Measurements from ENCODE around the gene NTM.

Gene NTM

DNA sequence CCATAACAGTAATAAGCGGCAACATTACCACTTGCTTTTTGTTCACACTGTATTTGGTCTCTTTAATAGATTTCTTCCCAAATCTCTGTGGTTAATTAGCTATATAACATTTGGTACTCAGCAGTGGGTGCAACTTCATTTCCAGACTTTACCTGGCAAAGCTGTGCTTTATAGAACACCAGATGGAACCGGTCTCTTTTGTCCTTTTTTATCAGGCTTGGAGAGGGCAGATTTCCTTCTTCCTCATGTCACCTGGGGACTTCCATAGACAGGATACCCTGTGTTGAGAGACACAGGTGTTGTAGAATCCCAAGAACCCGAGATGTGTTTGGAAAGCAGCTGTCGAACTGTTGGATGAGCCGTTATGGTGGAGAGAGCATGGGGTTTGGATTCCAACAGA, 393.7 kb downstream of the NTM start:
- no peak overlapping the region for H3K4me3 ChIP-seq (ENCODE audit: low read depth, low read length)
- no peak for DNase-seq (ENCODE audit: low read depth)
- TF ChIP-seq, protein P1, sequence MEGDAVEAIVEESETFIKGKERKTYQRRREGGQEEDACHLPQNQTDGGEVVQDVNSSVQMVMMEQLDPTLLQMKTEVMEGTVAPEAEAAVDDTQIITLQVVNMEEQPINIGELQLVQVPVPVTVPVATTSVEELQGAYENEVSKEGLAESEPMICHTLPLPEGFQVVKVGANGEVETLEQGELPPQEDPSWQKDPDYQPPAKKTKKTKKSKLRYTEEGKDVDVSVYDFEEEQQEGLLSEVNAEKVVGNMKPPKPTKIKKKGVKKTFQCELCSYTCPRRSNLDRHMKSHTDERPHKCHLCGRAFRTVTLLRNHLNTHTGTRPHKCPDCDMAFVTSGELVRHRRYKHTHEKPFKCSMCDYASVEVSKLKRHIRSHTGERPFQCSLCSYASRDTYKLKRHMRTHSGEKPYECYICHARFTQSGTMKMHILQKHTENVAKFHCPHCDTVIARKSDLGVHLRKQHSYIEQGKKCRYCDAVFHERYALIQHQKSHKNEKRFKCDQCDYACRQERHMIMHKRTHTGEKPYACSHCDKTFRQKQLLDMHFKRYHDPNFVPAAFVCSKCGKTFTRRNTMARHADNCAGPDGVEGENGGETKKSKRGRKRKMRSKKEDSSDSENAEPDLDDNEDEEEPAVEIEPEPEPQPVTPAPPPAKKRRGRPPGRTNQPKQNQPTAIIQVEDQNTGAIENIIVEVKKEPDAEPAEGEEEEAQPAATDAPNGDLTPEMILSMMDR (IDR thresholded peaks at IDR 0.05; ENCODE audit: insufficient read depth, low read depth, low read length, missing control alignments) = no peak

DNA sequence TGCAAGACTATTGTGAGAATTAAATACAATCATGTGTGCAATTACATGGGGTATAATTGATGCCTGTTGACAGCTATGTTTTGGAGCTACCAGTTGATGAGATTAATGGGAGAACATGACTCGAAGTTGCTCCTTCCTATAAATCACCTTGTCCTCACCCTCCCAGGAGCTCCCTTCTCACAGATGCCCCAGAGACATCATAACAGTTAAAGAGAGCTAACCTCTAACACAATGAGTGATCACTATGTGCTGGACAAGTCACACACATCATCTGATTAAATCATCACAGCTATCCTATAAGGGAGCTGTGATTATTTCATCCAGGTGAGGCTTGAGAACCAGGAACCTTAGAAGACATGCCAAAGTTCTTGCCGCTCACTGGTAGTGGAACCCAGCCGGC, 394.2 kb downstream of the NTM start:
- TF ChIP-seq, protein P1 (IDR thresholded peaks at IDR 0.05; ENCODE audit: insufficient read depth, low read depth, low read length, missing control alignments) = no peak
- no peak for DNase-seq (ENCODE audit: low read depth)
- H3K4me3 ChIP-seq (ENCODE audit: low read depth, low read length) = no peak overlapping the region

DNA sequence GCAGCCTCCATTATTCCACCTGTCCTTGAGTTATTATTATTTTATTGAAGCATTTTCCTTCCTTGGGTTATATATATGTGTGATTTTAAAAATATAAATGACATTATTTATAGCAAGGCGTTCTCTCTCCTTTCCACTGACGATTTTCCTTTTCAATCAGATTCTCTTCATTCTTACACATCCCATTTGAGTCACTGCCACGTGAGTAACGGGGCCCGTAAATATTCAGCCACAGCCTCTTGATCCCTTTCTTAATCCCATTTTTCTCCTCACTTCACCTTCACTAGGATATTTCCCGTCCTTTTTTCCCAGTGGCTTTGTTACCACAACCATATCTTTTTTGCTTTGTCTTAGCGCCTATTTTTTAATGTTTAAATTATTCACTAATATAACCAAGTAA, 396.2 kb downstream of the NTM start:
- DNase-seq (ENCODE audit: low read depth) = no peak
- H3K4me3 ChIP-seq (ENCODE audit: low read depth, low read length) = no peak overlapping the region
- TF ChIP-seq, protein P1 (IDR thresholded peaks at IDR 0.05; ENCODE audit: insufficient read depth, low read depth, low read length, missing control alignments) = no peak

DNA sequence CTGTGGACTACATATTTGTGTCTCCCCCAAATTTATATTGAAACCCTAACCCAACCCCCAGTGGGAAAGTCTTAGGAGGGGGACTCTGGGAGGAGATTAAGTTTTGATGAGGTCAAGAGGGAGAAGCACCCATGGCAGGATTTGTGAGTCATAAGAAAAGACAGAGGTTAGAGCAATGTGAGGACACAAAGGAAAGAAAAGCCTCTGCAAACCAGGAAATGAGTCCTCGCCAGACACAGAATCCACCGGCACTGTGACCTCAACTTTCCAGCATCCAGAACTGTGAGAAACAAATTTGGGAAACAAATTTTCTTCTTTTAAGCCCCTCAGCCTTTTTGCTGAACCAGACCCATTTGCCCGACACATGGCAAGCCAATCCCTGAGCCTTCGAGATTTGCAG, 397.0 kb downstream of the NTM start:
- DNase-seq (ENCODE audit: low read depth) = no peak
- TF ChIP-seq, protein P1 (IDR thresholded peaks at IDR 0.05; ENCODE audit: insufficient read depth, low read depth, low read length, missing control alignments) = no peak
- no peak overlapping the region for H3K4me3 ChIP-seq (ENCODE audit: low read depth, low read length)

DNA sequence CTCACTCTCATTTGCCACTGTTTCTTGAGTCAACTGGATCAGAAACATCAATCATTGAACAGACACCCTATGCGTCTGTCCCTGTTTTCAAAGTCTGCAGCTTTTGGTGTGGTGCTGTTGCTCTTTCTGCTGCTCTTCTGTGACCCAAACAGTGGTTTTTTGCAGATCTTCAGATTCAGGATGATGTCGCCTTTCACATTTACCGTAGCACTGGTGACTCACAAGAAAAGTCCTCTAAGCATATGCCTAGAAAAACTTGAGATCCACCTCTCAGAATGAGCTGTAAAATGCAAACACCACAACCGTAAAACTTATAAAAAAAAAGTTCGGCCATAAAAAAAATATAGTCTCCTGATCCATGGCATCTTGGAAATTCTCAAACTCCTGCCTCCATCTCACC, 400.4 kb downstream of the NTM start:
- H3K4me3 ChIP-seq (ENCODE audit: low read depth, low read length) = no peak overlapping the region
- DNase-seq (ENCODE audit: low read depth) = no peak
- TF ChIP-seq, protein P1 (IDR thresholded peaks at IDR 0.05; ENCODE audit: insufficient read depth, low read depth, low read length, missing control alignments) = no peak

DNA sequence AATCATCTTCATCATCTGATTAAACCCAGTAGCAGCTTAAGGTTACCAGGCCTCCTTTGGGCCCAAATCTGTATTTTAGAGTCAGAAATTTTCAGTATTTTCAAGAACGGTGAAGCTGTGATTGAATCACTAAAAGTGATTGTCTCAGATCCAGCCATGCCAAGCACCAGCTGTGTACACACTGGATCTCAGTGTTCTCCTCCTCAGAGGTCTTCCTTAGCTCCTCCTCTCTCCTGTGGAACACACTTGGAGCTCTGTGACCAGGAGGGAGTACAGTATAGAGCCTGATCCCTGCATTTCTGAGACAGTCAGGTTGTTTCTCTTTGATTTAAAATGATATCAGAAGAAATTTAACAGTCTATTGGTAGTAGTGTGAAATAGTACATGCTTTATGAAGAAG, 401.1 kb downstream of the NTM start:
- TF ChIP-seq, protein P1 (IDR thresholded peaks at IDR 0.05; ENCODE audit: insufficient read depth, low read depth, low read length, missing control alignments) = no peak
- DNase-seq (ENCODE audit: low read depth) = no peak
- no peak overlapping the region for H3K4me3 ChIP-seq (ENCODE audit: low read depth, low read length)

DNA sequence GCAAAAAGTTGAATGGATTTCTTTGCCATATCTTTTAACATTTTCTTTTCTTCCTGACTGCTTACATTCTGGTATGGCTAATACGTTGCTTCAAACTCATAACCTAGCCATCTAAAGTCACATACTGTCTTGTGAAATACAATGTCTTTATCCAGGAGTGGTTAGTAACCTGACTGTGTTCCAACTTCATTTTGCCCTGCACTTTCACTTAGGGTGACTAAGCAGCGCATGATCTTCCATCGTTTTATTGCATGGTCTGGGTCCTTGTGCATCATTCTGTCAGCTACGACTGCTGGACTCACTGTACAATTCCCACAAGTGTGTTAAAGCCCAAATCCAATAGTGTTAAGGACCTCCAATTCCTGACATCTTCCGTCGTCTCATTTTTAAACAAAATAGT, 403.2 kb downstream of the NTM start:
- TF ChIP-seq, protein P1 (IDR thresholded peaks at IDR 0.05; ENCODE audit: insufficient read depth, low read depth, low read length, missing control alignments) = no peak
- no peak overlapping the region for H3K4me3 ChIP-seq (ENCODE audit: low read depth, low read length)
- DNase-seq (ENCODE audit: low read depth) = no peak

Data from GM12865 (cell line).